Neuronal stem cell (in vitro differentiated cells): ENCODE results near the gene ZNF98. TPM values are rescaled to one million over a fixed set of nuclear protein-coding genes. Genes with fewer than 3 reads are reported as not detected.

Experiments
- DNase-seq: peaks from one replicate; pipeline ENCODE4 v3.0.0-alpha.2; 2013; ENCODE audit warnings: low spot score
- H2AFZ ChIP-seq: one replicate; pipeline ENCODE4 v1.6.1; 2013; ENCODE audit warnings: mild to moderate bottlenecking, low read length, inconsistent platforms
- H2AK5ac ChIP-seq: 2 replicates; pipeline ENCODE4 v1.6.1; 2013; ENCODE audit warnings: low read depth, mild to moderate bottlenecking, inconsistent platforms, low read length, moderate library complexity, mixed read lengths
- H2BK120ac ChIP-seq: 2 replicates; pipeline ENCODE4 v1.6.1; 2013; ENCODE audit warnings: low read depth, mild to moderate bottlenecking, inconsistent platforms, low read length, moderate library complexity, mixed read lengths
- H2BK12ac ChIP-seq: one replicate; pipeline ENCODE4 v1.6.1; 2013; ENCODE audit warnings: low read length, inconsistent platforms
- H2BK15ac ChIP-seq: 2 replicates; pipeline ENCODE4 v1.6.1; 2013; ENCODE audit warnings: mild to moderate bottlenecking, low read length, inconsistent platforms, mixed read lengths
- H2BK5ac ChIP-seq: one replicate; pipeline ENCODE4 v1.6.1; 2013; ENCODE audit warnings: inconsistent platforms, mild to moderate bottlenecking, low read length, moderate library complexity
- H3K14ac ChIP-seq: one replicate; pipeline ENCODE4 v1.6.1; 2013; ENCODE audit warnings: low read length, inconsistent platforms
- H3K18ac ChIP-seq: 2 replicates; pipeline ENCODE4 v1.6.1; 2013; ENCODE audit warnings: low read length, inconsistent platforms
- H3K23ac ChIP-seq: 2 replicates; pipeline ENCODE4 v1.6.1; 2013; ENCODE audit warnings: low read depth, mild to moderate bottlenecking, mixed read lengths, low read length, inconsistent platforms; ENCODE audit not compliant: poor library complexity
- H3K27ac ChIP-seq: replicated peaks from 3 replicates; pipeline ENCODE4 v1.5.1; 2013; ENCODE audit warnings: low read length, inconsistent platforms
- H3K27me3 ChIP-seq, 3 experiments: 2 replicates each; pipeline ENCODE4 v1.6.1; 2013; ENCODE audit warnings: low read length in 3 of 3, mild to moderate bottlenecking in 2 of 3, inconsistent platforms in 1 of 3, low read depth in 1 of 3, mixed read lengths in 1 of 3, moderate library complexity in 1 of 3; ENCODE audit not compliant: control insufficient read depth in 3 of 3, insufficient read depth in 3 of 3
- H3K36me3 ChIP-seq, 2 donors: replicated peaks in 1 of 2; 2 replicates each; pipeline ENCODE4 v1.6.1; 2013; ENCODE audit warnings: low read length in 2 of 2; ENCODE audit not compliant: control insufficient read depth in 2 of 2, insufficient read depth in 2 of 2
- H3K4ac ChIP-seq: 2 replicates; pipeline ENCODE4 v1.6.1; 2013; ENCODE audit warnings: inconsistent platforms, mild to moderate bottlenecking, low read length, moderate library complexity
- H3K4me1 ChIP-seq, 2 donors: 1 replicate in 1 of 2; 2 replicates in 1 of 2; pipeline ENCODE4 v1.6.1; 2013; ENCODE audit warnings: low read length in 2 of 2, low read depth in 1 of 2; ENCODE audit not compliant: control insufficient read depth in 2 of 2, insufficient read depth in 1 of 2
- H3K4me2 ChIP-seq: one replicate; pipeline ENCODE4 v1.6.1; 2013; ENCODE audit warnings: mild to moderate bottlenecking, low read length, inconsistent platforms; ENCODE audit not compliant: insufficient read depth, poor library complexity, severe bottlenecking
- H3K4me3 ChIP-seq, 2 donors: 2 replicates each; pipeline ENCODE4 v1.5.1; 2013; ENCODE audit warnings: low read length in 2 of 2, mild to moderate bottlenecking in 2 of 2, inconsistent platforms in 1 of 2, moderate library complexity in 1 of 2
- H3K79me1 ChIP-seq: one replicate; pipeline ENCODE4 v1.6.1; 2013; ENCODE audit warnings: low read depth, mild to moderate bottlenecking, inconsistent platforms, low read length, moderate library complexity
- H3K9ac ChIP-seq: one replicate; pipeline ENCODE4 v1.6.1; 2013; ENCODE audit warnings: mild to moderate bottlenecking, low read depth, low read length, inconsistent platforms; ENCODE audit not compliant: poor library complexity
- H3K9me3 ChIP-seq, 2 donors: replicated peaks in 1 of 2; 2 replicates each; pipeline versions ENCODE3 to v1.6.1; 2013; ENCODE audit warnings: low read length in 2 of 2, mild to moderate bottlenecking in 2 of 2, inconsistent platforms in 1 of 2, low read depth in 1 of 2, mixed read lengths in 1 of 2, moderate library complexity in 1 of 2; ENCODE audit not compliant: control insufficient read depth in 2 of 2, insufficient read depth in 1 of 2
- H4K8ac ChIP-seq: one replicate; pipeline ENCODE4 v1.6.1; 2013; ENCODE audit warnings: low read depth, mild to moderate bottlenecking, inconsistent platforms, low read length, moderate library complexity
- H4K91ac ChIP-seq: one replicate; pipeline ENCODE4 v1.6.1; 2013; ENCODE audit warnings: low read length, low read depth, mild to moderate bottlenecking, inconsistent platforms; ENCODE audit not compliant: poor library complexity
- WGBS, 2 donors: extraction: QIAGEN DNeasy Blood & Tissue Kit; methylation state at CpG; one replicate each; pipeline ENCODE4 v1.1.7; 2013; ENCODE audit warnings: missing lambda C conversion rate in 2 of 2, mixed read lengths in 1 of 2; ENCODE audit not compliant: insufficient read length in 2 of 2, insufficient replicate concordance in 1 of 2; ENCODE audit errors: extremely low coverage in 2 of 2; 5-methylcytosine and 5-hydroxymethylcytosine counted together
- polyA plus RNA-seq, 2 experiments: library from polyadenylated mRNA; stranded (reverse); fragments of 200-250 nt; gene quantifications; one replicate each; pipeline ENCODE4 v1.2.3, GENCODE V29; 2013

The ZNF98 gene
- polyA plus RNA-seq (2013, experiment 1 of 2): not detected
- polyA plus RNA-seq (2013, experiment 2 of 2): not detected

DNA sequence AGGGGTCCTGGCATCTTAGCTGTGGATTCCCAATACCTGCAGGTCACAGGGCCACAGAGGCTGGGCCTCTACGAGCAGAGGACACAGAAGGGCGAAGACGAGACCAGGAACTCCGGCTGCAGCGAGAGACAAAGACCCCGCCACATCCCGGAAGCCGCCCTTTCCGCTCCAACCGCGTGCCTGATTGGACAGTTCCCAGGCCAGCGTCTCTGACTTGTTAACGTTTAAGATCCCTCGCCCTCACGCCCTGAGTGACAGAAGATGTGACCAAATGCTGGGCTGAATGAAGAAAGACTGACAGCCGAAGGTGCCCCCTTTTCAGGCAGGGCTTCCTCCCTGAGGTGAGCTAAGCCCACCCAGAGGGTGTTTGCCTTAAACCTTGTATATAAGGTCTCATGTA is at the start of gene ZNF98:
Gene ZNF98 (minus strand): TSS at position 136 of the 400 bp plus-strand sequence. CDS start 122 bp downstream, at position 14.
- Histone ChIP-seq H3K27ac (no peak within 1 kb of the TSS), H2BK12ac (no peak within 1 kb of the TSS), H2BK120ac (no peak within 1 kb of the TSS), H3K23ac (peak within 1 kb of the TSS; percentile 65), H3K4me2 (no peak within 1 kb of the TSS), H2AFZ (no peak within 1 kb of the TSS), H2BK15ac (no peak within 1 kb of the TSS), H2BK5ac (no peak within 1 kb of the TSS), H3K4me3 (no peak within 1 kb of the TSS), H3K14ac (no peak within 1 kb of the TSS), H3K9ac (no peak within 1 kb of the TSS), H4K8ac (no peak within 1 kb of the TSS), H4K91ac (no peak within 1 kb of the TSS), H3K79me1 (peaks cover 2% of the 10 kb centered on the region), H3K4me1 (no peaks in the 10 kb centered on the region), H3K18ac (no peak within 1 kb of the TSS), H3K4ac (no peak within 1 kb of the TSS), H3K36me3 (no peaks in the 10 kb centered on the region), H2AK5ac (no peak within 1 kb of the TSS), H3K9me3 (peaks cover 0 to 21% of the 10 kb centered on the region in 2 donors), H3K27me3 (no peaks in the 10 kb centered on the region)
- DNase-seq: no peak
- WGBS, 2 donors: no CpG with 5 or more reads among the region's 16 CpGs

- no peak overlapping the region for H3K23ac ChIP-seq
- H3K36me3 ChIP-seq: no peaks in the 10 kb centered on the region
- H2BK15ac ChIP-seq: no peak overlapping the region
- H3K4me2 ChIP-seq: no peak overlapping the region
- no peak overlapping the region for H3K4ac ChIP-seq
- H3K14ac ChIP-seq: no peak overlapping the region
- no peak overlapping the region for H2AK5ac ChIP-seq
- H3K18ac ChIP-seq: no peak overlapping the region
- H2BK12ac ChIP-seq: no peak overlapping the region
- H4K91ac ChIP-seq: no peak overlapping the region
- no peaks in the 10 kb centered on the region for H3K4me1 ChIP-seq
- no peak overlapping the region for H4K8ac ChIP-seq
- H3K9me3 ChIP-seq: peaks cover 2 to 4% of the 10 kb centered on the region in 2 donors
- H3K9ac ChIP-seq: no peak overlapping the region
- H3K27ac ChIP-seq: no peak overlapping the region
- H3K79me1 ChIP-seq: no peaks in the 10 kb centered on the region
- H2BK120ac ChIP-seq: no peak overlapping the region
- no peak for DNase-seq
- no peak overlapping the region for H3K4me3 ChIP-seq
- H3K27me3 ChIP-seq: no peaks in the 10 kb centered on the region
- no peak overlapping the region for H2AFZ ChIP-seq
- WGBS, 2 donors: no CpG with 5 or more reads among the region's 3 CpGs
- no peak overlapping the region for H2BK5ac ChIP-seq
Observed at GRCh38 chr19:22446605-22447004, 24.5 kb upstream of the ZNF98 start.

DNA sequence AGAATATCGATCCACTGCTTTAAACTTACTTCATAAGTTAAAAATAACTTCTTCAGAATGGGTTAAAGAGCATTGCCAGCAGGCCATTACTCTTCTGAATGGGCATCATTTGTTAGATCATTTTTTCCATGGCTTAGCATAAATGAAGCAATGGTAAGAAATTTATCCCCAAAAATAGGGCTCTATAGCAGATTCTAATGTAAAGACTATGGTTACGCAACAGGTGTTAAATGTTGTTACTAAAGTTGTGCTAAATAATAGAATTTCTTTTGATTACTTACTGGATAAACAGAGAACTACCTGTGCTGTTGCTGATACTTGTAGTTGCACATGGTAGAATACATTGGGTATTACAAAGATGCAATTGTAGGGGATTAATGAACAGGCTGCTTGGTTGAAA is 15.9 kb upstream of the ZNF98 start:
- no peak overlapping the region for H3K27ac ChIP-seq
- H3K4me3 ChIP-seq: no peak overlapping the region
- no CpG with 5 or more reads among the region's 2 CpGs for WGBS, 2 donors
- H3K27me3 ChIP-seq: no peaks in the 10 kb centered on the region
- no peaks in the 10 kb centered on the region for H3K4me1 ChIP-seq
- DNase-seq: no peak
- no peak overlapping the region for H3K9ac ChIP-seq
- H4K91ac ChIP-seq: no peak overlapping the region
- no peak overlapping the region for H2BK5ac ChIP-seq
- H3K36me3 ChIP-seq: no peaks in the 10 kb centered on the region
- no peak overlapping the region for H4K8ac ChIP-seq
- no peak overlapping the region for H3K18ac ChIP-seq
- H3K9me3 ChIP-seq: peaks cover 0 to 2% of the 10 kb centered on the region in 2 donors
- no peak overlapping the region for H2BK120ac ChIP-seq
- no peak overlapping the region for H2BK15ac ChIP-seq
- no peak overlapping the region for H3K14ac ChIP-seq
- H2AK5ac ChIP-seq: no peak overlapping the region
- no peaks in the 10 kb centered on the region for H3K79me1 ChIP-seq
- no peak overlapping the region for H3K4me2 ChIP-seq
- H3K23ac ChIP-seq: no peak overlapping the region
- no peak overlapping the region for H2BK12ac ChIP-seq
- H2AFZ ChIP-seq: no peak overlapping the region
- no peak overlapping the region for H3K4ac ChIP-seq

DNA sequence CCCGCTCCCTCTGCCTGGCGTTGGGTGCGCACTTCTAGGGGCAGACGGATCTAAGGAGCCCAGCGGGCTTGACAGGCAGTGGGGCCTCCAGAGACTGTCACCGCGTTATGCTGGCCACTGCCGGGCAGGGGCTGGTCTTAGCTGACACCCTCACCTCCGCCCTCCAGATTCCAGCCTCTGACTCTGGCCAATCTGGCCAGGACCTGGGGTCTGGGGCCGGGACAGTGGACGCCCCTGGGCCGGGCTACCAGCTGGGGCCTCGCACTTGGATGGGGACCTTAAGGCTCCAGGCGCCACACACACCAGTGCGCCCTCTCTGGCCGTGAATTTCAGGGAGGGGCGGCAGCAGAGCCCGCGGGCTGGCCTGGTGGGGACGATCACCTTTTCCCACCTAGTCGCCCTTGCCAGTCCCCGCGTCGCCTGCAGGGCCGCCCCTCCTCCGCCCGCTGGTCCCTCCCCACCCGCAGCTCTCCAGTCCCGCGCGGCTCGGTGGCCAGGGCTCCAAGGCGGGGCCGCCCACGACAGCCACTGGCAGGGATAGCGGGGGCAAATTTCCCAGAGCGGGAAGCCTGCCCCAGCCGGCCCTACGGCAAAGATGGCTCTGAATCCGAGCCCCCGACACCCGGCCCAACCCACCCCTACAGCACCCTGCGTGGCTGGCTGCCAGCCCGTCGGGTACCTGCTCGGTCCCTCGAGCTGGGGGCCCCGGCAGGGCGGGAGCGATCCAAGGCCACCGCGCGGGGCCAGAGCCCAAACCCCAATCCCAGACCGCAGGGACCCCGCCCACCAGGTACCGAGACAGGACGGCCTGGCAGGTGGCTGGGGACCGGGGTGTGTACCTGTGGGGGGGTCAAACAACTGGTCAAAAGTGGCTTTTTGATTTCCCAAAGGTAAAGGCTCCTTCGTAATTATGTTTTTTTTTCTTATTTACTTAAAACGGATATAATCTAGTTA is 6.1 kb upstream of the ZNF98 start:
- Histone ChIP-seq H3K36me3 (no peaks in the 10 kb centered on the region), H3K14ac (peak overlapping the region; percentile 71), H3K18ac (no peak overlapping the region), H4K8ac (no peak overlapping the region), H3K4me1 (no peaks in the 10 kb centered on the region), H3K23ac (no peak overlapping the region), H2AK5ac (no peak overlapping the region), H4K91ac (no peak overlapping the region), H2BK12ac (no peak overlapping the region), H3K79me1 (no peaks in the 10 kb centered on the region), H3K27ac (no peak overlapping the region), H2BK15ac (no peak overlapping the region), H3K4me2 (no peak overlapping the region), H3K4me3 (no peak overlapping the region), H2AFZ (no peak overlapping the region), H3K9ac (no peak overlapping the region), H3K4ac (no peak overlapping the region), H3K9me3 (peaks cover 0 to 16% of the 10 kb centered on the region in 2 donors), H3K27me3 (no peaks in the 10 kb centered on the region), H2BK120ac (no peak overlapping the region), H2BK5ac (no peak overlapping the region)
- WGBS, 2 donors: no CpG with 5 or more reads among the region's 60 CpGs
- DNase-seq: no peak
